T-helper 1 cell treated with Interleukin-12 subunit alpha and Interleukin-12 subunit beta and Interleukin-4 antibody, amounts not matched to agents 30 ng/mL and 1 ng/mL, for 36 hours (primary cell): ENCODE data around the gene PET100. TPM values are rescaled to one million over a fixed set of nuclear protein-coding genes. Genes with fewer than 3 reads are reported as not detected.

Experiments
- intact Hi-C: fragments of 100-400 bp; cut with micrococcal nuclease; formaldehyde crosslinking; loops from one replicate; pipeline ENCODE4 v1.15.1; 2024
- total RNA-seq: library from RNA; stranded (reverse); gene quantifications from 2 replicates; pipeline ENCODE4 v1.2.3, GENCODE V29; 2022

Gene PET100
- total RNA-seq, 1 donor from 2014 or later = 124 TPM

- intact Hi-C loops = no loop called here
Measured at GRCh38 chr19:7677669-7678311, 48.2 kb downstream of the PET100 start.

DNA sequence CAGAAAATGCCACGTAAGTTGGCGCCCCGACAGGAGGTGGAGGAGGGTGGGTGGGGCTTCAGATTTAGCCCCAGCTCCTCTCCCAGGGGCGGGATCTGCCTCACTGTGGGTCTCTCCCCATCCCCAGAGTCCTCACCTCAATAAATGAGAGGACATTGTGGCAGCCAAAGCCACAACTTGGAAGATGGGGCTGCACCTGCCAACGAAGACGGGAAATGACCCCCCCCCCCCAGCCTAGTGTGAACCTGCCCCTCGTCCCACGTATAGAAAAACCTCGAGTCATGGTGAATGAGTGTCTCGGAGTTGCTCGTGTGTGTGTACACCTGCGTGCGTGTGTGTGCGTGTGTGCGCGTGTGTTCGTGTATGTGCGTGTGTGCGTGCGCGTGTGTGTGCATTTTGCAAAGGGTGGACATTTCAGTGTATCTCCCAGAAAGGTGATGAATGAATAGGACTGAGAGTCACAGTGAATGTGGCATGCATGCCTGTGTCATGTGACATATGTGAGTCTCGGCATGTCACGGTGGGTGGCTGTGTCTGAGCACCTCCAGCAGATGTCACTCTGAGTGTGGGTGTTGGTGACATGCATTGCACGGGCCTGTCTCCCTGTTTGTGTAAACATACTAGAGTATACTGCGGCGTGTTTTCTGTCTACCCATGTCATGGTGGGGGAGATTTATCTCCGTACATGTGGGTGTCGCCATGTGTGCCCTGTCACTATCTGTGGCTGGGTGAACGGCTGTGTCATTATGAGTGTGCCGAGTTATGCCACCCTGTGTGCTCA is 49.6 kb downstream of the PET100 start:
- intact Hi-C loops = loop anchor here (1.0 kb wide), 1 partner anchor 21 kb away; no protein-coding TSS in a partner anchor

- intact Hi-C loops = loop anchor here (1.0 to 5.0 kb wide), 9 partner anchors 22 to 578 kb away; partner anchors contain the start of genes PET100, SNAPC2, TIMM44 and XAB2
Measured at GRCh38 chr19:7679771-7680605, 50.4 kb downstream of the PET100 start.

DNA sequence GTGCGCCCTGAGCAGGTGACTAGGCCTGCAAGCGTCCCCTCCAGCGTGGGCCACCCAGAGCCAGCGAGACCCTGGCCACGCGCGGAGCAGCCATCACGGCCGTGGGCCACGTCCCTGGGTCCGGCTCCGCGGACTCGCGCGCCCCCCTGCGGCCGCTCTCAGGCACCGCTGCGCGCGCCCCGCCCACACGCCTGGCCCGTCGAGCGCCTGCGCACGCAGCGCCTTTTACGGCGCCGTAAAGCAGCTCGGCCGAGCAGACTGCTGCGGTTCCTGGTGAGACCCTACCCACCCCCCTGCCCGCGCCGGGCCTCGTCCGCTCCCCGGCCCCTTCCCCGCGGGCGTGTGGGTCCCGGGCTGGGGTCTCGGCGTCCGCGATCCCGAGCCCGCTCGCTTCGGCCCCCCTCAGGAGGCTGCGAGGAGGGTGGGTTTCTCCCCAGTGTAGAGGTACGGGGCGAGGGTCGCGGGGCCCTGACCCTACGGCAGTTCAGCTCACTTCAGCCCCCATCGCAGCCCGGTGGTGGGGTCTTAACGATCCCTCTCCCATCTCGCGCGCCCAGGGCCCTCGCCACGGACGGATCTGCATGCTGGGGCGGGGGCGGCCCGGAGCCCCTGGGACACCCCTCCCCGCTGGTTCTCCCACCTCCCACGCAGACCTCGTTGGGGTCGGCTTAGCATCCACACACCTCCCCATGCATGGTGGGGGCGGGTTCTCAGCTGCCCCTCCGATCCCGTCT is 51.2 kb downstream of the PET100 start, which contains the start of gene TRAPPC5:
TRAPPC5 (plus strand) TSS at position 228 of the 734 bp plus-strand sequence. CDS start 1,421 bp downstream, outside the sequence.
- intact Hi-C loops = loop anchor here (1.0 to 5.0 kb wide), 12 partner anchors 26 to 581 kb away; partner anchors contain the start of genes PET100, SNAPC2, TIMM44 and XAB2

Other genes starting within 250 kb of the PET100 start
- gene PEX11G, start 140.8 kb upstream of the PET100 start, total RNA-seq = 0.42 and 0.98 TPM in 2 replicates
- 5.3 and 5.9 TPM in 2 replicates for gene ZNF358, start 113.7 kb upstream of the PET100 start, total RNA-seq
- 15.8 and 18.4 TPM in 2 replicates for gene MCOLN1, start 107.2 kb upstream of the PET100 start, total RNA-seq
- gene PNPLA6, start 94.1 kb upstream of the PET100 start, total RNA-seq = 143 and 148 TPM in 2 replicates
- 0.34 and 0.39 TPM in 2 replicates for gene CAMSAP3, start 33.9 kb upstream of the PET100 start, total RNA-seq
- 46.1 and 47.0 TPM in 2 replicates for gene XAB2, start 248 bp upstream of the PET100 start, total RNA-seq
- 1.7 and 1.9 TPM in 2 replicates for gene PCP2, start 3.9 kb downstream of the PET100 start, total RNA-seq
- 148 and 152 TPM in 2 replicates for gene STXBP2, start 7.3 kb downstream of the PET100 start, total RNA-seq
- gene RETN, start 39.3 kb downstream of the PET100 start, total RNA-seq = not detected in 2 replicates
- gene MCEMP1, start 47.3 kb downstream of the PET100 start, total RNA-seq = not detected in 2 replicates
- gene TRAPPC5, start 51.0 kb downstream of the PET100 start, total RNA-seq = 77.3 and 82.9 TPM in 2 replicates
- not detected in 2 replicates for gene FCER2, start 72.3 kb downstream of the PET100 start, total RNA-seq
- gene CLEC4G, start 102.3 kb downstream of the PET100 start, total RNA-seq = not detected in 2 replicates
- not detected in 2 replicates for gene CD209, start 117.7 kb downstream of the PET100 start, total RNA-seq
- gene CLEC4M, start 133.4 kb downstream of the PET100 start, total RNA-seq = not detected in 2 replicates
- 9.1 and 9.6 TPM in 2 replicates for gene EVI5L, start 200.4 kb downstream of the PET100 start, total RNA-seq
- 0.22 and 0.34 TPM in 2 replicates for gene PRR36, start 244.6 kb downstream of the PET100 start, total RNA-seq